SU-DHL-6 (cell line): ENCODE data around the gene CELSR3.

Experiments used
- CTCF ChIP-seq: fragments of 200-600 bp; sonication (generic); IDR thresholded peaks from one replicate; pipeline ENCODE4 v1.5.1; 2017; ENCODE audit warnings: antibody characterized with exemption, mild to moderate bottlenecking, low read length, moderate library complexity; ENCODE audit not compliant: insufficient read depth, poor library complexity, severe bottlenecking
- EZH2phosphoT487 ChIP-seq: fragments of 200-600 bp; sonication (generic), shearing (Covaris generic); conservative IDR thresholded peaks from 2 replicates; pipeline ENCODE4 v1.6.1; 2018; ENCODE audit warnings: mild to moderate bottlenecking, antibody characterized with exemption, low read length, moderate library complexity, mixed read lengths

GRCh38 chr3:48591436-48591835 is 71.2 kb downstream of the CELSR3 start:
- no peak for TF ChIP-seq CTCF
- TF ChIP-seq EZH2phosphoT487: no peak
